GM12865 (cell line): ENCODE data around the gene PLXDC1.
A peak's percentile ranks its signal among the peaks of the same experiment; 100 is the strongest.

Experiments used
- DNase-seq: peaks from one replicate; pipeline ENCODE4 v3.0.0; 2010; ENCODE audit warnings: low read depth
- H3K4me3 ChIP-seq: 2 replicates; pipeline ENCODE4 v1.5.1; 2011; ENCODE audit warnings: mild to moderate bottlenecking, low read depth, low read length, control low read depth
- CTCF ChIP-seq: IDR thresholded peaks from 2 replicates; pipeline ENCODE4 v1.5.1; 2011; ENCODE audit warnings: low read length, control low read depth, low read depth, inconsistent platforms; ENCODE audit not compliant: insufficient read depth; ENCODE audit errors: missing control alignments

Gene PLXDC1

GRCh38 chr17:39094607-39095308, 56.7 kb downstream of the PLXDC1 start:
- no peak for TF ChIP-seq CTCF
- DNase-seq = no peak
- no peak overlapping the region for H3K4me3 ChIP-seq

- no peak for TF ChIP-seq CTCF
- DNase-seq = peak; percentile 15
- no peak overlapping the region for H3K4me3 ChIP-seq
Observed at GRCh38 chr17:39092692-39093230, 58.7 kb downstream of the PLXDC1 start.

- no peak for TF ChIP-seq CTCF
- no peak overlapping the region for H3K4me3 ChIP-seq
- no peak for DNase-seq
Observed at GRCh38 chr17:39090908-39091665, 60.4 kb downstream of the PLXDC1 start.

GRCh38 chr17:39090400-39090799, 61.0 kb downstream of the PLXDC1 start:
- no peak for TF ChIP-seq CTCF
- no peak overlapping the region for H3K4me3 ChIP-seq
- no peak for DNase-seq

GRCh38 chr17:39084558-39084957, 66.9 kb downstream of the PLXDC1 start:
- DNase-seq = no peak
- no peak overlapping the region for H3K4me3 ChIP-seq
- no peak for TF ChIP-seq CTCF

GRCh38 chr17:39083270-39083669, 68.2 kb downstream of the PLXDC1 start:
- no peak for DNase-seq
- no peak for TF ChIP-seq CTCF
- H3K4me3 ChIP-seq = no peak overlapping the region
